B cell (primary cell): ENCODE measurements around the gene C20orf144.

Experiments used
- EZH2 ChIP-seq: IDR thresholded peaks from 2 replicates; pipeline ENCODE4 v1.6.1; 2012; ENCODE audit warnings: borderline replicate concordance, low read depth, mild to moderate bottlenecking, moderate library complexity, low read length; ENCODE audit not compliant: insufficient read depth, poor library complexity, severe bottlenecking
- TF ChIP-seq, protein P1 (sequence below): fragments of 200-600 bp; IDR thresholded peaks from one replicate; pipeline ENCODE4 v1.8.0; 2022; ENCODE audit warnings: antibody characterized with exemption, mild to moderate bottlenecking

DNA sequence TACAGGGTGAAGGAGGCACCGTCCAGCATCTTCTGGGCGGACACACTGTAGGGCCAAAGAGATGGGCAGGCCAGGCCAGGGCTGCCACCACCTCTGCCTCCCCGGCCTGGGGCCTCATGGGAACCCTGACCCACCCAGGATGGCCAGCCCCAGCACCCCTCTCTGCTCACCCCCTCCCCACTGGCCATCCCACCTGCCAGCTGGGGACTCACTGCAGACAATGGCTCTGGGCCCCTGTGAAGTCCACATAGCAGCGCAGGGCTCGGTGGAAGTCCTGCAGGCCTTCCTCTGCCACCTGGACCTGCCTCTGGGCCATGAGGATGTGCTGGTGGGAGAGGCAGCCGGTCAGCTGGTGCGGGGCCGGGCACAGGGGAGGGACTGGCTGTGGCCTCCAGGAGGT is 3.6 kb upstream of the C20orf144 start:
- TF ChIP-seq, protein P1, sequence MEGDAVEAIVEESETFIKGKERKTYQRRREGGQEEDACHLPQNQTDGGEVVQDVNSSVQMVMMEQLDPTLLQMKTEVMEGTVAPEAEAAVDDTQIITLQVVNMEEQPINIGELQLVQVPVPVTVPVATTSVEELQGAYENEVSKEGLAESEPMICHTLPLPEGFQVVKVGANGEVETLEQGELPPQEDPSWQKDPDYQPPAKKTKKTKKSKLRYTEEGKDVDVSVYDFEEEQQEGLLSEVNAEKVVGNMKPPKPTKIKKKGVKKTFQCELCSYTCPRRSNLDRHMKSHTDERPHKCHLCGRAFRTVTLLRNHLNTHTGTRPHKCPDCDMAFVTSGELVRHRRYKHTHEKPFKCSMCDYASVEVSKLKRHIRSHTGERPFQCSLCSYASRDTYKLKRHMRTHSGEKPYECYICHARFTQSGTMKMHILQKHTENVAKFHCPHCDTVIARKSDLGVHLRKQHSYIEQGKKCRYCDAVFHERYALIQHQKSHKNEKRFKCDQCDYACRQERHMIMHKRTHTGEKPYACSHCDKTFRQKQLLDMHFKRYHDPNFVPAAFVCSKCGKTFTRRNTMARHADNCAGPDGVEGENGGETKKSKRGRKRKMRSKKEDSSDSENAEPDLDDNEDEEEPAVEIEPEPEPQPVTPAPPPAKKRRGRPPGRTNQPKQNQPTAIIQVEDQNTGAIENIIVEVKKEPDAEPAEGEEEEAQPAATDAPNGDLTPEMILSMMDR: no peak
- TF ChIP-seq EZH2: no peak
